ENCODE results near the gene ACADS.

The ACADS gene

GRCh38 chr12:120774169-120774916, 48.7 kb downstream of the ACADS start:
- no peak overlapping the region for H3K4me3 ChIP-seq (ENCODE audit: low read length)
- no peak for DNase-seq (ENCODE audit: low read depth)
- TF ChIP-seq CTCF (conservative IDR thresholded peaks at IDR 0.05; ENCODE audit: low read depth, low read length) = no peak

- peak; percentile 58 for DNase-seq (ENCODE audit: low read depth)
- H3K4me3 ChIP-seq (ENCODE audit: low read length) = no peak overlapping the region
- peak; percentile 38 for TF ChIP-seq CTCF (conservative IDR thresholded peaks at IDR 0.05; ENCODE audit: low read depth, low read length)
These were observed 50.4 kb downstream of the ACADS start for GRCh38 chr12:120775862-120776552.

GRCh38 chr12:120783197-120783596, 57.6 kb downstream of the ACADS start:
- H3K4me3 ChIP-seq (ENCODE audit: low read length) = no peak overlapping the region
- no peak for DNase-seq (ENCODE audit: low read depth)
- no peak for TF ChIP-seq CTCF (conservative IDR thresholded peaks at IDR 0.05; ENCODE audit: low read depth, low read length)

- no peak overlapping the region for H3K4me3 ChIP-seq (ENCODE audit: low read length)
- DNase-seq (ENCODE audit: low read depth) = no peak
- TF ChIP-seq CTCF (conservative IDR thresholded peaks at IDR 0.05; ENCODE audit: low read depth, low read length) = no peak
These were observed 59.2 kb downstream of the ACADS start for GRCh38 chr12:120784804-120785203.

GRCh38 chr12:120787889-120788288, 62.3 kb downstream of the ACADS start:
- no peak for TF ChIP-seq CTCF (conservative IDR thresholded peaks at IDR 0.05; ENCODE audit: low read depth, low read length)

More at GRCh38 chr12:120787889-120788288, 62.3 kb downstream of the ACADS start:
- no peak for DNase-seq (ENCODE audit: low read depth)
- no peak overlapping the region for H3K4me3 ChIP-seq (ENCODE audit: low read length)

All from retinal pigment epithelial cell (primary cell).